ENCODE measurements around the gene WDR41.
"Not testable (repeated sequence)": the region's sequence is repeated elsewhere in the genome, so short reads cannot be mapped to it uniquely, and the experiment has no call there.

Gene WDR41

GRCh38 chr5:77400645-77401044 lies 91.5 kb downstream of the WDR41 start:
- DNase-seq: no peak

- DNase-seq: no peak
Measured at GRCh38 chr5:77398896-77399295, 93.2 kb downstream of the WDR41 start.

- DNase-seq: no peak
Measured at GRCh38 chr5:77398458-77398857, 93.7 kb downstream of the WDR41 start.

- no peak for DNase-seq
Measured at GRCh38 chr5:77397686-77398292, 94.3 kb downstream of the WDR41 start.

GRCh38 chr5:77396017-77396416 lies 96.1 kb downstream of the WDR41 start:
- DNase-seq: no peak

GRCh38 chr5:77394064-77394715 lies 97.9 kb downstream of the WDR41 start:
- no peak for DNase-seq

- no peak for DNase-seq
Measured at GRCh38 chr5:77391240-77391765, 100.8 kb downstream of the WDR41 start.

GRCh38 chr5:77390795-77391194 lies 101.3 kb downstream of the WDR41 start:
- DNase-seq: no peak

GRCh38 chr5:77390221-77390620 lies 101.9 kb downstream of the WDR41 start:
- no peak for DNase-seq

GRCh38 chr5:77389746-77390145 lies 102.4 kb downstream of the WDR41 start:
- DNase-seq: no peak

- DNase-seq: not testable (repeated sequence)
Measured at GRCh38 chr5:77386340-77386739, 105.8 kb downstream of the WDR41 start.

GRCh38 chr5:77383336-77383735 lies 108.8 kb downstream of the WDR41 start:
- not testable (repeated sequence) for DNase-seq
